Fibroblast of mammary gland (primary cell): ENCODE measurements around the gene RAB40C.

Experiments used
- DNase-seq: peaks from one replicate; pipeline ENCODE4 v3.0.0-alpha.2; 2010; ENCODE audit warnings: low read depth
- H3K4me3 ChIP-seq: 2 replicates; pipeline ENCODE4 v1.5.1; 2011; ENCODE audit warnings: low read depth, mild to moderate bottlenecking, low read length, moderate library complexity; ENCODE audit not compliant: control insufficient read depth
- TF ChIP-seq, protein P1 (sequence below): conservative IDR thresholded peaks from 2 replicates; pipeline ENCODE4 v1.5.1; 2011; ENCODE audit warnings: low read depth, low read length, inconsistent platforms; ENCODE audit not compliant: control insufficient read depth, insufficient read depth

Gene RAB40C

GRCh38 chr16:561957-562938, 27.6 kb upstream of the RAB40C start:
- H3K4me3 ChIP-seq, result no peak overlapping the region
- no peak for DNase-seq
- TF ChIP-seq, protein P1, sequence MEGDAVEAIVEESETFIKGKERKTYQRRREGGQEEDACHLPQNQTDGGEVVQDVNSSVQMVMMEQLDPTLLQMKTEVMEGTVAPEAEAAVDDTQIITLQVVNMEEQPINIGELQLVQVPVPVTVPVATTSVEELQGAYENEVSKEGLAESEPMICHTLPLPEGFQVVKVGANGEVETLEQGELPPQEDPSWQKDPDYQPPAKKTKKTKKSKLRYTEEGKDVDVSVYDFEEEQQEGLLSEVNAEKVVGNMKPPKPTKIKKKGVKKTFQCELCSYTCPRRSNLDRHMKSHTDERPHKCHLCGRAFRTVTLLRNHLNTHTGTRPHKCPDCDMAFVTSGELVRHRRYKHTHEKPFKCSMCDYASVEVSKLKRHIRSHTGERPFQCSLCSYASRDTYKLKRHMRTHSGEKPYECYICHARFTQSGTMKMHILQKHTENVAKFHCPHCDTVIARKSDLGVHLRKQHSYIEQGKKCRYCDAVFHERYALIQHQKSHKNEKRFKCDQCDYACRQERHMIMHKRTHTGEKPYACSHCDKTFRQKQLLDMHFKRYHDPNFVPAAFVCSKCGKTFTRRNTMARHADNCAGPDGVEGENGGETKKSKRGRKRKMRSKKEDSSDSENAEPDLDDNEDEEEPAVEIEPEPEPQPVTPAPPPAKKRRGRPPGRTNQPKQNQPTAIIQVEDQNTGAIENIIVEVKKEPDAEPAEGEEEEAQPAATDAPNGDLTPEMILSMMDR, result no peak

DNA sequence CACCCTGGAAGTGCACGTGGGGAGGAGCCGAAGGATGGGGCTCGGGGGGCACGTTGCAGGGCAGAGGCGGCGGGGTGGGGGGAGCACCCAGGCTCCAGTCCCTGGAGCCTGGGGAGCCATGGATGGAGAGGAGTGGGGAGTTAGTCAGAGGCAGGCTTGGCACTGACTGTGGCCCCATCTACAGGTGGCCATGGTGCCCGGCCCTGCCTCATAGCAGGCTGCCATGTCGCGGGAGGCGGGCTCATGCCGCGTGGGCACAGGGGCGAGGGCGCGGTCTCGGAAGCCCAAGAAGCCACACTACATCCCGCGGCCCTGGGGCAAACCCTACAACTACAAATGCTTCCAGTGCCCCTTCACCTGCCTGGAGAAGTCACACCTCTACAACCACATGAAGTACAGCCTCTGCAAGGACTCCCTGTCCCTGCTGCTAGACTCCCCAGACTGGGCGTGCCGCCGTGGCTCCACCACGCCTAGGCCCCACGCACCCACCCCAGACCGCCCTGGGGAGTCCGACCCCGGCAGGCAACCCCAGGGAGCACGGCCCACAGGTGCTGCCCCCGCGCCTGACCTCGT, 26.7 kb upstream of the RAB40C start:
- TF ChIP-seq, protein P1, result no peak
- no peak overlapping the region for H3K4me3 ChIP-seq
- no peak for DNase-seq

- DNase-seq, result no peak
- TF ChIP-seq, protein P1, result no peak
- H3K4me3 ChIP-seq, result no peak overlapping the region
Measured at GRCh38 chr16:564690-565418, 25.0 kb upstream of the RAB40C start.

- DNase-seq, result no peak
- no peak overlapping the region for H3K4me3 ChIP-seq
- TF ChIP-seq, protein P1, result no peak
Measured at GRCh38 chr16:565419-566330, 24.2 kb upstream of the RAB40C start.

GRCh38 chr16:566475-567372, 23.1 kb upstream of the RAB40C start, which contains the start of gene NHLRC4:
NHLRC4 (plus strand) TSS chr16:567005; CDS start chr16:568048, 1,043 bp downstream.
- H3K4me3 ChIP-seq, result no peak within 1 kb of the TSS
- DNase-seq, result peak; percentile 54
- TF ChIP-seq, protein P1, result no peak
